Thyroid gland (tissue), 4 donors: Measurements from ENCODE around the gene MANEA. TPM values are rescaled to one million over a fixed set of nuclear protein-coding genes. Genes with fewer than 3 reads are reported as not detected.

Experiments
- DNase-seq, 2 donors: peaks; one replicate each; pipeline ENCODE4 v3.0.0-alpha.2; 2019
- H3K27ac ChIP-seq, 3 donors: fragments of 200-600 bp; sonication (generic); 1 replicate in 2 of 3; 2 replicates in 1 of 3; pipeline ENCODE4 v1.5.1; 2016 to 2019; ENCODE audit warnings: mild to moderate bottlenecking in 1 of 3, moderate library complexity in 1 of 3
- H3K27me3 ChIP-seq: fragments of 200-600 bp; sonication (generic); one replicate; pipeline ENCODE4 v1.5.1; 2019
- H3K36me3 ChIP-seq, 2 donors: fragments of 200-600 bp; sonication (generic); one replicate each; pipeline ENCODE4 v1.5.1; 2016 to 2019
- H3K4me1 ChIP-seq, 2 donors: fragments of 200-600 bp; sonication (generic); one replicate each; pipeline ENCODE4 v1.5.1; 2017 to 2019
- H3K4me3 ChIP-seq, 3 donors: fragments of 200-600 bp; sonication (generic); replicated peaks in 1 of 3; 1 replicate in 2 of 3; 2 replicates in 1 of 3; pipeline ENCODE4 v1.5.1; 2016; ENCODE audit warnings: mild to moderate bottlenecking in 1 of 3
- H3K9me3 ChIP-seq: fragments of 200-600 bp; sonication (generic); one replicate; pipeline ENCODE4 v1.5.1; 2017
- CTCF ChIP-seq, 6 experiments: fragments of 200-600 bp in 3 of 6; fragments of 450-650 bp in 3 of 6; sonication (generic) in 3 of 6; IDR thresholded peaks; one replicate each; pipeline ENCODE4 v1.5.1; 2016 to 2019; ENCODE audit warnings: antibody characterized with exemption in 6 of 6, mild to moderate bottlenecking in 2 of 6, inconsistent platforms in 1 of 6, moderate library complexity in 1 of 6
- POLR2A ChIP-seq, 2 donors: fragments of 450-650 bp; IDR thresholded peaks; one replicate each; pipeline ENCODE4 v1.6.1; 2017; ENCODE audit warnings: antibody characterized with exemption in 2 of 2, mild to moderate bottlenecking in 2 of 2, moderate library complexity in 1 of 2
- WGBS, 2 donors: methylation state at CpG; one replicate each; pipeline ENCODE4 v1.1.5; 2017; 5-methylcytosine and 5-hydroxymethylcytosine counted together
- intact Hi-C: fragments of 100-400 bp; cut with DNase I; formaldehyde crosslinking; loops from one replicate; pipeline ENCODE4 v1.15.1; 2023
- total RNA-seq, 4 donors: library from RNA; depleted of rRNA; stranded (reverse); fragments of >200 nt; gene quantifications; one replicate each; pipeline ENCODE4 v1.2.3, GENCODE V29; 2016

The MANEA gene
- total RNA-seq, 4 donors from 2014 or later: 9.6 to 13.6 (median 12.6) TPM

DNA sequence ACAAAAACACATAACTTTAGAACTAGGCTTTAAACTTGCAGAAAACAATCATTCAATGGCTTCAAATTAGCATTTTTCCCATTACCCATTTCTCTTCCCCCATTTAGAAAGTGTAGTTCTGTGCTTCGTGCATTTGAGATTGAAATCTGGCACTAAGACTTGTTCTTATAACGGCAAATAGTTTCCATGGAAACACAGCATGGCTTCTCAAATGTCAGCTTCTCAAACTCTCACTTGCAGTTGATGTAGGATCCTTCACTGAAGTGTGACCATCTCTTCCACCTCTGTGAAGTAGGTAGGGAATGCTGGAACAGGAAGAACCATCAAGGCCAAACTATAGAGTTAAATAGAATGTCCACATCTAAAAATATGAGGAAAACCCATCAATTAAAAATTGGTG lies 52.2 kb downstream of the MANEA start:
- Histone ChIP-seq H3K4me3 (no peak overlapping the region), H3K27ac (no peak overlapping the region), H3K36me3 (no peaks in the 10 kb centered on the region), H3K27me3 (no peaks in the 10 kb centered on the region), H3K9me3 (no peaks in the 10 kb centered on the region), H3K4me1 (no peaks in the 10 kb centered on the region)
- TF ChIP-seq CTCF (IDR thresholded peaks at IDR 0.05) (no peak), POLR2A (IDR thresholded peaks at IDR 0.05) (no peak)
- WGBS, 2 donors: 27 to 34% methylated on average over 2 of the region's 2 CpGs
- DNase-seq: no peak
- intact Hi-C loops: no loop called here

GRCh38 chr6:95636552-95637431 lies 59.5 kb downstream of the MANEA start:
- Histone ChIP-seq H3K9me3 (no peaks in the 10 kb centered on the region), H3K4me3 (no peak overlapping the region), H3K27me3 (no peaks in the 10 kb centered on the region), H3K27ac (no peak overlapping the region), H3K4me1 (no peaks in the 10 kb centered on the region), H3K36me3 (no peaks in the 10 kb centered on the region)
- no peak for TF ChIP-seq POLR2A (IDR thresholded peaks at IDR 0.05)
- TF ChIP-seq CTCF (IDR thresholded peaks at IDR 0.05): no peak
- intact Hi-C loops: no loop called here
- peak; percentile 74 to 83 for DNase-seq
- 71 to 76% methylated on average over 16 to 22 of the region's 25 CpGs for WGBS, 2 donors

- H3K27ac ChIP-seq: no peak overlapping the region
- TF ChIP-seq POLR2A (IDR thresholded peaks at IDR 0.05) (no peak), CTCF (IDR thresholded peaks at IDR 0.05) (no peak)
- H3K4me3 ChIP-seq: no peak overlapping the region
- no peak for DNase-seq
- no peaks in the 10 kb centered on the region for H3K9me3 ChIP-seq
- H3K36me3 ChIP-seq: no peaks in the 10 kb centered on the region
- WGBS, 2 donors: 90 to 93% methylated on average over 2 of the region's 2 CpGs
- H3K27me3 ChIP-seq: no peaks in the 10 kb centered on the region
- intact Hi-C loops: no loop called here
- no peaks in the 10 kb centered on the region for H3K4me1 ChIP-seq
Measured at GRCh38 chr6:95648636-95649035, 71.3 kb downstream of the MANEA start.

GRCh38 chr6:95649451-95649850 lies 72.1 kb downstream of the MANEA start:
- no peak for DNase-seq
- H3K4me1 ChIP-seq: no peaks in the 10 kb centered on the region
- no peaks in the 10 kb centered on the region for H3K36me3 ChIP-seq
- H3K27ac ChIP-seq: no peak overlapping the region
- intact Hi-C loops: no loop called here
- H3K27me3 ChIP-seq: no peaks in the 10 kb centered on the region
- H3K4me3 ChIP-seq: no peak overlapping the region
- H3K9me3 ChIP-seq: no peaks in the 10 kb centered on the region
- TF ChIP-seq POLR2A (IDR thresholded peaks at IDR 0.05): no peak
- TF ChIP-seq CTCF (IDR thresholded peaks at IDR 0.05): no peak
- WGBS, 2 donors: 20 to 43% methylated on average over 1 of the region's 1 CpG

DNA sequence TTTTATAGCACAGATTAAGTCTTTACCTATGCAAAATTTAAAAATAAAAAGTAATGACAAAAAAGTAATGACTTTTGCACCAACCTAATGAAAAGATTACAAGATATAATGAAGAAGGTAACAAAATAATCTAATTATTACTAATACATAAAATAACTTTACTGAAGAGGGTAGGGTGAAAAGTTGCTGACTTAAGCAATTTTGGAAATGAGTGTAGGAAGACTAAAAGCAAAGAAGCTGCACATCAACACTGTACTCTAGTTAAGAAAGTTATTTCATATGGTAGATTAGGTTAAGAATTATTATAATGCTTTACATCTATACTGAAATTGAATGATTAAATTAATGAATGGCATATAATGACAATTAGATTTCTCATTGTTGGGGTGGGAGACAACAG lies 76.8 kb downstream of the MANEA start:
- H3K4me3 ChIP-seq: no peak overlapping the region
- no peaks in the 10 kb centered on the region for H3K9me3 ChIP-seq
- intact Hi-C loops: no loop called here
- H3K4me1 ChIP-seq: no peaks in the 10 kb centered on the region
- no peak for DNase-seq
- no peaks in the 10 kb centered on the region for H3K27me3 ChIP-seq
- TF ChIP-seq POLR2A (IDR thresholded peaks at IDR 0.05): no peak
- TF ChIP-seq CTCF (IDR thresholded peaks at IDR 0.05): no peak
- no peaks in the 10 kb centered on the region for H3K36me3 ChIP-seq
- H3K27ac ChIP-seq: no peak overlapping the region
